HepG2 (cell line): Measurements from ENCODE around the gene PROS1. TPM values are rescaled to one million over a fixed set of nuclear protein-coding genes. Genes with fewer than 3 reads are reported as not detected.

Source experiments
- ATAC-seq: fragments of 200-7000 bp; cut with Tn5 transposase; 3 replicates; pipeline ENCODE4 v1.9.1; 2020; ENCODE audit warnings: mild to moderate bottlenecking, moderate library complexity
- BruUV-seq: library from RNA; stranded (reverse); fragments of 400-500 nt; replicated peaks from 2 replicates; lab custom pipeline; 2021; lab: Mats Ljungman, UMichigan
- CTCF ChIA-PET: fragments of 300-600 bp; formaldehyde crosslinking; extraction: SDS; loops from one replicate; lab custom pipeline; 2021; ENCODE audit warnings: low total read pairs, inconsistent platforms, low intra/inter-chr PET ratio; lab: Yijun Ruan, JAX
- POLR2A ChIA-PET: fragments of 350-600 bp; sonication (Branson Sonifier 250); formaldehyde crosslinking; loops from one replicate; lab custom pipeline; 2020; ENCODE audit warnings: antibody characterized with exemption, inconsistent platforms; lab: Yijun Ruan, JAX
- DNase-seq: peaks from one replicate; pipeline ENCODE4 v3.0.0-alpha.2; 2015; ENCODE audit warnings: low spot score
- FAIRE-seq: peaks from 3 replicates; lab custom pipeline; 2011; peaks lifted over from hg19 to GRCh38; lab: Jason Lieb, UNC
- H2AFZ ChIP-seq: one replicate; pipeline ENCODE4 v1.6.1; 2011; ENCODE audit warnings: low read length, inconsistent platforms
- H3K27ac ChIP-seq: fragments of 300-600 bp; 3 replicates; pipeline ENCODE4 v1.8.0; 2011; ENCODE audit warnings: mixed run types, mild to moderate bottlenecking, mixed read lengths, low read length, inconsistent platforms; ENCODE audit not compliant: insufficient read depth; ENCODE audit errors: extremely low read length
- H3K27me3 ChIP-seq, 2 experiments: fragments of 200-600 bp in 1 of 2; 2 replicates in 1 of 2; 3 replicates in 1 of 2; pipeline versions ENCODE4 v1.6.0 to v1.8.0; 2011; ENCODE audit warnings: low read length in 2 of 2, mild to moderate bottlenecking in 2 of 2, moderate library complexity in 2 of 2, inconsistent platforms in 1 of 2; ENCODE audit not compliant: insufficient read depth in 2 of 2, control insufficient read depth in 1 of 2
- H3K36me3 ChIP-seq, 2 experiments: fragments of 200-600 bp in 1 of 2; replicated peaks in 1 of 2; 2 replicates in 1 of 2; 3 replicates in 1 of 2; pipeline versions ENCODE4 v1.5.1 to v1.8.0; 2011; ENCODE audit warnings: low read length in 2 of 2, inconsistent platforms in 1 of 2; ENCODE audit not compliant: insufficient read depth in 2 of 2, control insufficient read depth in 1 of 2
- H3K4me1 ChIP-seq: 2 replicates; pipeline ENCODE4 v1.5.1; 2012; ENCODE audit warnings: low read length, inconsistent platforms; ENCODE audit not compliant: insufficient read depth
- H3K4me2 ChIP-seq: 2 replicates; pipeline ENCODE4 v1.6.0; 2011; ENCODE audit warnings: low read depth, low read length, inconsistent platforms
- H3K4me3 ChIP-seq, 3 experiments: fragments of 200-600 bp in 1 of 3; sonication (generic), shearing (Covaris generic) in 1 of 3; replicated peaks in 1 of 3; 2 replicates each; pipeline ENCODE4 v1.5.1; 2011 to 2016; ENCODE audit warnings: low read length in 3 of 3, inconsistent platforms in 2 of 3, low read depth in 2 of 3, mild to moderate bottlenecking in 2 of 3, control low read depth in 1 of 3, mixed read lengths in 1 of 3; ENCODE audit not compliant: insufficient read depth in 1 of 3
- H3K79me2 ChIP-seq: one replicate; pipeline ENCODE4 v1.6.1; 2011; ENCODE audit warnings: low read length, inconsistent platforms; ENCODE audit not compliant: insufficient read depth
- H3K9ac ChIP-seq: 2 replicates; pipeline ENCODE4 v1.6.0; 2011; ENCODE audit warnings: mild to moderate bottlenecking, low read depth, low read length, inconsistent platforms; ENCODE audit not compliant: insufficient read depth
- H3K9me3 ChIP-seq: 2 replicates; pipeline ENCODE4 v1.5.1; 2012; ENCODE audit warnings: mild to moderate bottlenecking, low read length
- H4K20me1 ChIP-seq: 2 replicates; pipeline ENCODE4 v1.6.0; 2011; ENCODE audit warnings: inconsistent platforms, mild to moderate bottlenecking, low read length, moderate library complexity; ENCODE audit not compliant: insufficient read depth
- E2F1 ChIP-seq: sonication (generic); formaldehyde crosslinking; IDR thresholded peaks from 2 replicates; pipeline ENCODE4 v1.5.0; 2020; ENCODE audit warnings: missing genetic modification reagents
- FOXA3 ChIP-seq: IDR thresholded peaks from 2 replicates; pipeline ENCODE4 v1.6.1; 2016; ENCODE audit warnings: missing genetic modification reagents, missing compliant biosample characterization
- MIXL1 ChIP-seq: IDR thresholded peaks from 2 replicates; pipeline ENCODE4 v1.6.1; 2016
- POGK ChIP-seq: sonication (generic); formaldehyde crosslinking; conservative IDR thresholded peaks from 2 replicates; pipeline ENCODE4 v1.8.0; 2022; ENCODE audit warnings: mild to moderate bottlenecking, moderate library complexity, missing genetic modification reagents
- RBFOX2 ChIP-seq: fragments of 200-400 bp; formaldehyde crosslinking; IDR thresholded peaks from 2 replicates; pipeline ENCODE4 v1.6.1; 2017; ENCODE audit warnings: low read depth, mild to moderate bottlenecking, low read length
- ZHX1 ChIP-seq: sonication (generic); formaldehyde crosslinking; IDR thresholded peaks from 2 replicates; pipeline ENCODE4 v1.8.1; 2022; ENCODE audit warnings: low read depth, mild to moderate bottlenecking, missing genetic modification reagents
- ZNF260 ChIP-seq: sonication (generic); formaldehyde crosslinking; IDR thresholded peaks from 2 replicates; pipeline ENCODE4 v1.4.0; 2020; ENCODE audit warnings: missing genetic modification reagents, low read depth, mild to moderate bottlenecking, borderline replicate concordance
- ZNF510 ChIP-seq: sonication (generic); formaldehyde crosslinking; IDR thresholded peaks from 2 replicates; pipeline ENCODE4 v1.4.0; 2020; ENCODE audit warnings: low read depth, mild to moderate bottlenecking, missing genetic modification reagents
- ZNF619 ChIP-seq: sonication (generic); formaldehyde crosslinking; IDR thresholded peaks from 2 replicates; pipeline ENCODE4 v1.4.0; 2020; ENCODE audit warnings: mild to moderate bottlenecking, missing genetic modification reagents
- ZNF646 ChIP-seq: sonication (generic); formaldehyde crosslinking; IDR thresholded peaks from 2 replicates; pipeline ENCODE4 v1.9.0; 2021; ENCODE audit warnings: mild to moderate bottlenecking, missing genetic modification reagents
- WGBS: methylation state at CpG from one replicate; pipeline ENCODE4 v1.1.6; 2017; ENCODE audit warnings: low lambda C conversion rate; 5-methylcytosine and 5-hydroxymethylcytosine counted together
- in situ Hi-C: cut with HindIII; loops from 2 replicates; pipeline ENCODE4 v1.10.0; 2017; ENCODE audit warnings: low pct_unique_long_range_greater_than_20kb; ENCODE audit not compliant: extremely low pct_ligation_motif_present
- intact Hi-C: fragments of 100-400 bp; cut with micrococcal nuclease; formaldehyde crosslinking; loops from one replicate; pipeline ENCODE4 v1.10.0; 2022; ENCODE audit not compliant: unreplicated experiment
- polyA plus RNA-seq, 8 experiments: library from polyadenylated mRNA; depleted of rRNA in 3 of 8; stranded (reverse) in 7 of 8; unstranded in 1 of 8; fragments of >200 nt; fragmentation: Illumina TruSeq in 4 of 8; extraction: Trizol in 4 of 8; gene quantifications; 2 replicates each; pipeline versions ENCODE4 v1.2.1 to v1.2.3, GENCODE V29; 2011 to 2016; ENCODE audit warnings: low read depth in 4 of 8, missing spikeins in 1 of 8, mixed read lengths in 1 of 8; ENCODE audit not compliant: insufficient read depth in 1 of 8
- total RNA-seq, 5 experiments: library from RNA; depleted of rRNA; stranded (reverse); fragments of >200 nt; fragmentation: Illumina TruSeq; extraction: Trizol; gene quantifications; 2 replicates each; pipeline ENCODE4 v1.2.3, GENCODE V29; 2016; ENCODE audit warnings: low read depth in 1 of 5

Gene PROS1
- total and polyA plus RNA-seq, 2 of the 13 experiments (the other 11 are each of a cell fraction or from before 2014, with no cell fraction given) = 63.8 to 76.8 TPM

- CTCF ChIA-PET = no interaction called here
- no peak for TF ChIP-seq RBFOX2
- TF ChIP-seq FOXA3 (CRISPR knock-in tag) = no peak
- TF ChIP-seq ZNF619 (CRISPR knock-in tag) = no peak
- TF ChIP-seq E2F1 (CRISPR knock-in tag) = no peak
- no peak for TF ChIP-seq POGK
- no peak for TF ChIP-seq ZNF646
- no peak for TF ChIP-seq ZNF260 (CRISPR knock-in tag)
- TF ChIP-seq MIXL1 (CRISPR knock-in tag) = no peak
- no peak for TF ChIP-seq ZHX1 (CRISPR knock-in tag)
- TF ChIP-seq ZNF510 = no peak
Observed at GRCh38 chr3:94015025-94015424, 41.3 kb upstream of the PROS1 start.

More at GRCh38 chr3:94015025-94015424, 41.3 kb upstream of the PROS1 start:
- H3K79me2 ChIP-seq = no peaks in the 10 kb centered on the region
- POLR2A ChIA-PET = no interaction called here
- no peak overlapping the region for H3K4me3 ChIP-seq
- no peak for FAIRE-seq
- intact Hi-C loops (no loop called here), in situ Hi-C loops (no loop called here)
- no peak for ATAC-seq
- H3K36me3 ChIP-seq = no peaks in the 10 kb centered on the region
- H3K4me1 ChIP-seq = no peaks in the 10 kb centered on the region
- no peaks in the 10 kb centered on the region for H4K20me1 ChIP-seq
- no TSS peak for BruUV-seq
- no peak overlapping the region for H3K9ac ChIP-seq
- H3K27me3 ChIP-seq = no peaks in the 10 kb centered on the region
- no peak overlapping the region for H3K4me2 ChIP-seq
- 88% methylated on average over 1 of the region's 1 CpG for WGBS
- DNase-seq = no peak
- H2AFZ ChIP-seq = no peak overlapping the region
- H3K9me3 ChIP-seq = no peaks in the 10 kb centered on the region
- H3K27ac ChIP-seq = no peak overlapping the region
